WTC11 (cell line): ENCODE results near the gene PSEN2.

ENCODE experiments used
- FOXJ3 ChIP-seq: sonication (generic); formaldehyde crosslinking; IDR thresholded peaks from 2 replicates; pipeline ENCODE4 v1.9.0; 2021; ENCODE audit warnings: missing genetic modification reagents, mild to moderate bottlenecking, borderline replicate concordance
- JUN ChIP-seq: sonication (generic); formaldehyde crosslinking; IDR thresholded peaks from 2 replicates; pipeline ENCODE4 v1.8.0; 2023; ENCODE audit warnings: mild to moderate bottlenecking, missing genetic modification reagents
- TEAD1 ChIP-seq: sonication (generic); formaldehyde crosslinking; IDR thresholded peaks from 2 replicates; pipeline ENCODE4 v1.8.0; 2022; ENCODE audit warnings: mild to moderate bottlenecking, missing genetic modification reagents
- TF ChIP-seq, protein P1 (sequence below): fragments of 200-600 bp; IDR thresholded peaks from 2 replicates; pipeline ENCODE4 v1.8.0; 2022; ENCODE audit warnings: antibody characterized with exemption
- TF ChIP-seq, protein P2 (sequence below): sonication (generic); formaldehyde crosslinking; IDR thresholded peaks from 2 replicates; pipeline ENCODE4 v1.8.1; 2022; ENCODE audit warnings: low read depth, mild to moderate bottlenecking, moderate library complexity, missing genetic modification reagents, borderline replicate concordance
- TF ChIP-seq, protein P3 (sequence below): sonication (generic); formaldehyde crosslinking; conservative IDR thresholded peaks from 2 replicates; pipeline ENCODE4 v1.8.1; 2022; ENCODE audit warnings: mild to moderate bottlenecking, missing genetic modification reagents
- TF ChIP-seq, protein P4 (sequence below): sonication (generic); formaldehyde crosslinking; IDR thresholded peaks from 2 replicates; pipeline ENCODE4 v1.8.0; 2022; ENCODE audit warnings: mild to moderate bottlenecking, missing genetic modification reagents

DNA sequence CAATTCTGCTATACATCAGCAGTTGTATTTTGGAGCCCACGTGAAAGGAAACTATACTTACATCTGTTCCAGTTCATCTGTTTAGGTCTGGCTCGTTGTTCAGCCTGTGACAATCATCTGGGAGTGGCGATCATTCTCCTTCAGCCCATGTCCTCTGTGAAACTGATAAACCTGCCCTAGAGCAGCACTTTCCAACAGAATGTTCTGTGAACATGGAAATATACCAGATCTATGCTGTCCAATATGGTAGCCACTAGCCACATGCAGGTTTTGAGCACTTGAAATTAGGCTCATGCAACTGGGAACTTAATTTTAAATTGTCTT is 45.2 kb downstream of the PSEN2 start:
- TF ChIP-seq, protein P1, sequence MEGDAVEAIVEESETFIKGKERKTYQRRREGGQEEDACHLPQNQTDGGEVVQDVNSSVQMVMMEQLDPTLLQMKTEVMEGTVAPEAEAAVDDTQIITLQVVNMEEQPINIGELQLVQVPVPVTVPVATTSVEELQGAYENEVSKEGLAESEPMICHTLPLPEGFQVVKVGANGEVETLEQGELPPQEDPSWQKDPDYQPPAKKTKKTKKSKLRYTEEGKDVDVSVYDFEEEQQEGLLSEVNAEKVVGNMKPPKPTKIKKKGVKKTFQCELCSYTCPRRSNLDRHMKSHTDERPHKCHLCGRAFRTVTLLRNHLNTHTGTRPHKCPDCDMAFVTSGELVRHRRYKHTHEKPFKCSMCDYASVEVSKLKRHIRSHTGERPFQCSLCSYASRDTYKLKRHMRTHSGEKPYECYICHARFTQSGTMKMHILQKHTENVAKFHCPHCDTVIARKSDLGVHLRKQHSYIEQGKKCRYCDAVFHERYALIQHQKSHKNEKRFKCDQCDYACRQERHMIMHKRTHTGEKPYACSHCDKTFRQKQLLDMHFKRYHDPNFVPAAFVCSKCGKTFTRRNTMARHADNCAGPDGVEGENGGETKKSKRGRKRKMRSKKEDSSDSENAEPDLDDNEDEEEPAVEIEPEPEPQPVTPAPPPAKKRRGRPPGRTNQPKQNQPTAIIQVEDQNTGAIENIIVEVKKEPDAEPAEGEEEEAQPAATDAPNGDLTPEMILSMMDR, result no peak
- TF ChIP-seq, protein P2, sequence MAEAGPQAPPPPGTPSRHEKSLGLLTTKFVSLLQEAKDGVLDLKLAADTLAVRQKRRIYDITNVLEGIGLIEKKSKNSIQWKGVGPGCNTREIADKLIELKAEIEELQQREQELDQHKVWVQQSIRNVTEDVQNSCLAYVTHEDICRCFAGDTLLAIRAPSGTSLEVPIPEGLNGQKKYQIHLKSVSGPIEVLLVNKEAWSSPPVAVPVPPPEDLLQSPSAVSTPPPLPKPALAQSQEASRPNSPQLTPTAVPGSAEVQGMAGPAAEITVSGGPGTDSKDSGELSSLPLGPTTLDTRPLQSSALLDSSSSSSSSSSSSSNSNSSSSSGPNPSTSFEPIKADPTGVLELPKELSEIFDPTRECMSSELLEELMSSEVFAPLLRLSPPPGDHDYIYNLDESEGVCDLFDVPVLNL (CRISPR knock-in tag), result no peak
- TF ChIP-seq JUN (CRISPR knock-in tag), result no peak
- no peak for TF ChIP-seq TEAD1
- TF ChIP-seq, protein P3, sequence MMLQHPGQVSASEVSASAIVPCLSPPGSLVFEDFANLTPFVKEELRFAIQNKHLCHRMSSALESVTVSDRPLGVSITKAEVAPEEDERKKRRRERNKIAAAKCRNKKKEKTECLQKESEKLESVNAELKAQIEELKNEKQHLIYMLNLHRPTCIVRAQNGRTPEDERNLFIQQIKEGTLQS (CRISPR knock-in tag), result no peak
- no peak for TF ChIP-seq FOXJ3 (CRISPR knock-in tag)
- TF ChIP-seq, protein P4, sequence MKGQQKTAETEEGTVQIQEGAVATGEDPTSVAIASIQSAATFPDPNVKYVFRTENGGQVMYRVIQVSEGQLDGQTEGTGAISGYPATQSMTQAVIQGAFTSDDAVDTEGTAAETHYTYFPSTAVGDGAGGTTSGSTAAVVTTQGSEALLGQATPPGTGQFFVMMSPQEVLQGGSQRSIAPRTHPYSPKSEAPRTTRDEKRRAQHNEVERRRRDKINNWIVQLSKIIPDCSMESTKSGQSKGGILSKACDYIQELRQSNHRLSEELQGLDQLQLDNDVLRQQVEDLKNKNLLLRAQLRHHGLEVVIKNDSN (CRISPR knock-in tag), result no peak
